ENCODE data around the gene ADAMTS13.

The ADAMTS13 gene

DNA sequence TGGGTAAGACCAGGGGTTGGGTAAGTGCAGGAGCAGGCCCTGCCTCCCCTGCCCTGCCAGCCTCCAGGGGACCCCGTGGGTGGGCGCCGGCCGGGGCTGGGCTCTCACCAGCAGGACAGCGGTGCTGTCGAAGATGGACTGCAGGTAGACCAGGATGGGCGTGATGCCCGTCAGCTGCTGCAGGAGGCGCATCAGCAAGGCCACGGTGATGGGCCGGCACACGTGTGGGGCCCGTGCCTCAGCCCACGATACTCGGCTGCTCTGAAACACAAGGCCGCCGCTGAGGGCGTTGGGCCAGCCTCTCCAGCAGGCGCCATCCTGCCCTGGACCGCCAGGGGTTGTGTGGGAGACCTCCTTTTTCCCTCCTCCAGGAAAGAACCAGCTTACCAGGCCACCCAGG lies 52.7 kb downstream of the ADAMTS13 start:
- no peak for DNase-seq

- no peak for DNase-seq
These were observed 53.3 kb downstream of the ADAMTS13 start for GRCh38 chr9:133475292-133476012.

DNA sequence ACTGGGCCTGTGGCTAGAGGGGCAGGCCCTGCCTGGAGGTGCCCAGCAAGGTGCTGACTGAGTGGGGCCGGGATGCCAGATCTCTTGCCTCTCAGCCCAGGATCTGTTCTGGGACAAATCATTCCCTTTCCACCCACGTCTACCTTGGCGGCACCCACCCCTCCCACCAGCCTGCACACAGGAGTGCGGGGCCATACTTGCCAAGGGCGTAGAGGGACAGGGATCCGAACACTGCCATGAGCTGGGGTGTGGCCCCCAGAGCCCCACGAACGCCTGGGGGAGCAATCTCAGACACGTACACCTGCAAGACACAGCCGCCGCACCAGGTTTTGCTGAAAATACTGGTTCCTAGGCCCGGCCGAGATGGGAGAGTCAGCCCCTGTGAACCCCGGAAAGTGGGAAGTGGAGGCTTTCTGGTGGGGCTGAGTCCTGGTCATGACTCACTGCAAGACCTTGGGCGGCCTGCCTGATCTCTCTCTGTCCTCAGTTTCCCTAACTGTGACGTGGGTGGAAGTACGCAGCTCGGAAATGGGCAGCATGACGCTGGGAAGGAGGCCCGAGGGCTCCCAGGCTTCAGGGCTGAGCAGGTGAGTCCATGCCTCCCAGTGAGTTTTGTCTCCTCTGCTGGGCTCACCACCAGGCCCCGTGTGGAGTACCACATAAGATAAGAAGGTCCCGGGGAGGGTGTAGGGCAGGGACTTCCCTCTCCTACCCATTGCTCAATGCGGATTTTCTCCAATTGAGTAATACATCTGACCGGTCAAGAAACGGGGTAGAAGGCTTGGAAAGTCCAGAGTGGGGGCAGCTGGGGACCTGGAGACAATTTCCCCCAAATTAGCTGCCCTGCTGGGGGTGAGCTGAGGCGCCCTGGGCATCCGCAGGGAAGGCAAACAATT lies 54.1 kb downstream of the ADAMTS13 start:
- no peak for DNase-seq

DNA sequence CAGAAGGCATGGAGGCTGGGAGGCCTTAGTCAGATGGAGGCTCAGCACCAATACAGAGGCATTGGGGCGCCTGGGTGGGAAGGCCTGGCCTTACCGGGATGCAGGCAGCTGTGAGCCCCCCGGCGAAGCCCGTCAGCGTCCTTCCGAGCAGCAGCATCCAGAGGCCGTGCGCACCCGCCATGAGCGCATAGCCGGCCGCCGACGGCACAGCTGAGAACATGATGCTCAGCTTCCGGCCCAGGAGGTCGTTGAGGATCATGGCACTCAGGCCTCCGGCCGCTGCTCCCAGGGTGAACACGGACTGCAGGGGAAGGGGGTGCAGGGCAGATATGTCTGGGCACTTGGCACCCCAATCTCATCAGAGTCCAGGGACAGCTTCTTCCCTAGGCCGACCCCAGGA lies 54.8 kb downstream of the ADAMTS13 start:
- DNase-seq, result no peak

DNA sequence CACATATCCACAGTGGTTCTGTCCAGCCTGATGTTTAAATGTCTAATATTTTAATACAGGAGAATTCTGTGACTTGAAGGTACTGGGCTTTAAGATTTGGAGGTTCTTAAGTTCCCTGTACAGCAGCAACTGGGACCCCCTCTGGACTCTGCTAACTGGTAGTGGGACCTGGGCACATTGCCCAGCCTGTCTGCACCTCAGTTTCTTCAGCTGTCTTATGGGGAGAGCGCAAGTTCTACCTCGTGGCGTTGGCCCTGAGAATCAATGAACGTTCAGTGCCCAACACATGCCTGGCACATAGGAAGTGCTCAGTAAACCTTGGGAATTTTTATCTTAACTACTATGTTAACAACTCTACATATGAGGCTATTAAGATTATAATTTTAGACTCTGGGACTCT lies 55.3 kb downstream of the ADAMTS13 start:
- DNase-seq, result no peak

GRCh38 chr9:133477992-133478850 lies 56.1 kb downstream of the ADAMTS13 start:
- no peak for DNase-seq

GRCh38 chr9:133478851-133479711 lies 56.9 kb downstream of the ADAMTS13 start, which contains the start of gene SLC2A6:
Gene SLC2A6, minus strand, starts transcription at chr9:133479099. Its CDS starts 40 bp downstream, at chr9:133479059.
- peak; percentile 71 to 74 for DNase-seq

DNA sequence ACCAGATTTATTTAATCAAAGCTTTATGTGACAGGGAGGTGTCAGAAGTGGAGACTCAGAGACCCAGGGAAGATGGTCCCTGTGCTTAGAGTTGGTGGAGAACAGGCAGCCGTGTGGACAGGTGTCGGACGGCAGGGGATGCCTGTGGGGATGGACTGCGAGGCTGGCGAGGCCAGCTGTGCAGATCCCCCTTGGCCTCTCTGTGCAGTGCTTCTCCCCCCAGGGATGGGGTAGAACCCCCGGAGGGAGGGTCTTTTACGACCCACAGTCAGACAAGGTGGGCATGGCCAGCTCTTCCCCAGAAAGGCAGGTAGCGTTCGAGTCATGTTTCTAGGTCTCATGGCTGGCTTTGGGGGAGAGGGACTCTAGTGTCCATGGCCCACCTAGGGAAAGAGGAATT lies 61.4 kb downstream of the ADAMTS13 start:
- no peak for DNase-seq

DNA sequence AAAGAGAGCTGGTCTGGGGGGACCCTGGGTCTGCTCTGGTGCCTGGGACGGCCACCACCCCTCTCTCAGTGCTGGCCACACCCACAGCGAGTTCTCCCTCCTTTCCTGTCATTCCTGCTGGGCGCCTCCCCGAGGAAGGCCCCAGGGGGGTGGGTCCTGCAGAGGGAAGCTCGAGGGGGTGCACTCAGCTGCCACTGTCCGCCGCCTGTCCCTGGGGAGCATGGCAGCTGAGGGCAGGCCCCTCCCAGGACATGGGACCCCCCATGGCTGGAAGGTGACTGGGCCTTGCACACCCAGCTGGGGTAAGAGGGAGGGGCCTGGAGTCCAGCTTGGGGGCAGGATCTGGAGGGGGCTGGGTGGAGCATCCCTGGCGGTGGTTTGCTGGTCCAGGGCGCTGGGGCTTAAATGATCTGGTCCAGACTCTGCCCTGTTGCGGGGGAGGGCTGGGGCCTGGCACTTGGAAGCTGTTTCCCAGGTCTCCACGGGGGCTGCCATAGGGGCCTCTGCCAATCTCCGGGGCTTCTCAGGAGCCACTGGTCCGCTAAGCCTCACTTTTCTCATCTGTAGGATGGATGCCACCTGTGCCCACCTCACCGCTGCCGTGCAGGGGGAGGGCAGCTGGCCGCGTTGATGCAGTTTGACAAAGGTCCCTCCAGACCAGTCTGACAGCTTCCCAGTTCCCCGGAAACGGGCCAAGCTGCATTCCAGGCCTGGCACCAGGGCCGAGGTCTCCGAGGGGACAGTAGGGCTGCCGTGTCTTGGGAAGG lies 62.7 kb downstream of the ADAMTS13 start:
- no peak for DNase-seq

DNA sequence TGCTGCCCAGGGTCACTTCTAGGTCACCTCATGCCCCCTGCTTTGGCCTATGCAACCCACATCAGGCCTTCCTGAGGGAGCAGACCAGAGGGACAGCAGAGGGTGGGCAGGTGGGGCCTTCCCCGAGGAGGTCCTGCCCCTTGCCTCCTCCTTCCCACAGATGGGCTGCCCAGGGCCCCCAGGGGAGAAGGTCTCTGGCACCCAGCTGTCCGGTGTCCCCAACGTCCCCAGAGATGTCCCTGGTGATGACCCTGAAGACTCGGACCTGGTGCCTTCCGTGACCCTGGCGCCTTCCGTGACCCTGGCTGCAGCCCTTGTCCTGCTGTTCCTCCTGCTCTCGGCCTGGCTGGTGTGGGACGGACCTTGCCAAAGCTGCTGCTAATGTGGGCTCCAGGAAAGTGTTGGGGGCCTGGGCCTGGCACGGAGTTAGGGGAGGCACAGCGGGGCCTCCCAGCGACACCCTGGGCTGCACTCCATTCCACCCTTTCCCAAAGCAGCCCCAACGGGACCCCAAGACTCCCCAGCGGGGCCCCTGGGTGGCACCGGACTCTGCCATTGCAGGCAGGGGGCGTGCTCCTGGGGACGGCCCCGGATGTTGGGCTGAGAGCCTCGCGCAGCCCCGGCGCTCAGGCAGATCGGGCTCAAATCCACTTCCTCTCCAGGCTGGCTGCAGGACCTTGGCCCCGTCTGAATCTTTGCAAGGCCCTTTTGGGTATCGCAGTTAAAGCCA lies 63.5 kb downstream of the ADAMTS13 start:
- DNase-seq, result no peak

DNA sequence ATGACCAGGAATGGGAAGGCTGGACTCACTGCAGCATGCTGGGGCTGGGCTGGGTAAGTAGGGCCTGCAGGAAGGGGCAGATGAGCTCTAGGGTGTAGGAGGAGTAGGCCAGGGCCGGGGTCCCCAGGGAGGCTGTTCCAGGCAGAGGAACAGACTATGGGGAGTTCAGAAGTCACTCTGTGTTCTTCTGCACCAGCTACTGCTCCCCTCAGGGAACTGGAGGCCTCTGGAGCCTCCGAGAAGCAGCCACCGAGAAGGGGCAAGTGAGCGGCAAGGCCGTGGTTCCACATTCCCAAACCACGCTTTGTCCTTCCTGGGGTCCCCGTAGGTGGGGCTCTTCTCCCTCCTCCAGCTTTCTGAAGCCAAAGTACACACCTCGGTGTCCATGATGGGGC lies 65.2 kb downstream of the ADAMTS13 start:
- no peak for DNase-seq

- no peak for DNase-seq
These were observed 66.6 kb downstream of the ADAMTS13 start for GRCh38 chr9:133488686-133489252.

GRCh38 chr9:133489253-133490190 lies 67.4 kb downstream of the ADAMTS13 start:
- DNase-seq, result no peak

DNA sequence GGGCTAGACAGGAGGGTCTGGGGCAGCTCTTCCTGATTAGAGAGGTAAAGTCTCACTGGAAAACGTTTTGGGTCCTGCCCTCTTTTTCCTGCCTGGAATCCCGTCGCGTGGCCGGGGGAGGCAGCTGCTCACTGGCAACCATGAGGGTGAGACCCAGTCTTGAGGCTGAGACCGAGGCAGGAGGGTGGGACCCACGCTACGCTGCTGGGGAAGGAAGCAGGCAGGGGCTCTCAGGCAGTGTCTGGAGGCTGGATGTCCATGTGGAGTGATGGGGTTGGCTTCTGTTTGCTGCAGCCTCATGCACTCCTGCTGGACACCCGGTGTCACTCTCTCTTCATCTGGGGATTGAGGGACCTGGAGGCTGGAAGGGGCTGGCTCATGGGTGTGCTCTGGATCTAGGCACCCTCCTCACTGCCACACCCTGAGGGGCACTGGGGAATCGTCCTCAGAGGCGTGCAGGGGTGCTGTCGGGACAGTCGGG lies 68.1 kb downstream of the ADAMTS13 start:
- DNase-seq, result no peak

DNA sequence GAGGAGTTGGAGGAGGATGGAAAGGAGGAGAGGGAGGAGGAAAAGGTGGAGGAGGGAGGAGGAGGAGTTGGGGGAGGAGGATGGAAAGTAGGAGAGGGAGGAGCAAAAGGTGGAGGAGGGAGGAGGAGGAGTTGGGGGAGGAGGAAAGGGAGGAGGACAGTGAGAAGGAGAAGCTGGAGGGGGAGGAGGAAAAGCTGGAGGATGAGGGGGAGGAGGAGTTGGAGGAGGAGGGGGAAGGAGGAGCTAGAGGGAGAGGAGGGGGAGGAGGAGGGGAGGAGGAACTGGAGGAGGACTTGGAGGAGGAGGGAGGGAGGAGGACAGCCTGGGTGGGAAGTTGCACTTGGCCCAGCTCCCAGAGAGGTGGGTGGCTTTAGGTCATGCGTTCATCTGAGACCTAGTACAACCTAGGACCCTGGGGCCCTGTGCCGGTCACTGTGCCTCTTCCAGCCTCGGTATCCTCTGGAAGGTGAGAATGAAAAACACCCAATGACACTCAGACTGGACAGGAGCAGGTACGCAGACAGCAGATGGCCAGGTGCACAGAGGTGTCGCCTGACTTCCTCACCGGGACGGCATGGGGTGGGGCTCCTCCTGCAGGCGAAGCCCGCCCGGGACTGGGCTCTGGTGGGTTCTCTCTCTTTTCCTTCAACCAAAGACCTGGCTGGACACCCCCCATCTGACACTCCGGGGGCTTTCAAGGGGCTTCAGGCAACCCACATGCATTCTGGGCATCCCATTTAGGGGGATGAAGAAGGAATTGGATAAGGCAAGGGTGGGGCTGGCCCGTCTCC lies 68.9 kb downstream of the ADAMTS13 start:
- no peak for DNase-seq

- DNase-seq, result no peak
These were observed 69.4 kb downstream of the ADAMTS13 start for GRCh38 chr9:133491656-133491925.

DNA sequence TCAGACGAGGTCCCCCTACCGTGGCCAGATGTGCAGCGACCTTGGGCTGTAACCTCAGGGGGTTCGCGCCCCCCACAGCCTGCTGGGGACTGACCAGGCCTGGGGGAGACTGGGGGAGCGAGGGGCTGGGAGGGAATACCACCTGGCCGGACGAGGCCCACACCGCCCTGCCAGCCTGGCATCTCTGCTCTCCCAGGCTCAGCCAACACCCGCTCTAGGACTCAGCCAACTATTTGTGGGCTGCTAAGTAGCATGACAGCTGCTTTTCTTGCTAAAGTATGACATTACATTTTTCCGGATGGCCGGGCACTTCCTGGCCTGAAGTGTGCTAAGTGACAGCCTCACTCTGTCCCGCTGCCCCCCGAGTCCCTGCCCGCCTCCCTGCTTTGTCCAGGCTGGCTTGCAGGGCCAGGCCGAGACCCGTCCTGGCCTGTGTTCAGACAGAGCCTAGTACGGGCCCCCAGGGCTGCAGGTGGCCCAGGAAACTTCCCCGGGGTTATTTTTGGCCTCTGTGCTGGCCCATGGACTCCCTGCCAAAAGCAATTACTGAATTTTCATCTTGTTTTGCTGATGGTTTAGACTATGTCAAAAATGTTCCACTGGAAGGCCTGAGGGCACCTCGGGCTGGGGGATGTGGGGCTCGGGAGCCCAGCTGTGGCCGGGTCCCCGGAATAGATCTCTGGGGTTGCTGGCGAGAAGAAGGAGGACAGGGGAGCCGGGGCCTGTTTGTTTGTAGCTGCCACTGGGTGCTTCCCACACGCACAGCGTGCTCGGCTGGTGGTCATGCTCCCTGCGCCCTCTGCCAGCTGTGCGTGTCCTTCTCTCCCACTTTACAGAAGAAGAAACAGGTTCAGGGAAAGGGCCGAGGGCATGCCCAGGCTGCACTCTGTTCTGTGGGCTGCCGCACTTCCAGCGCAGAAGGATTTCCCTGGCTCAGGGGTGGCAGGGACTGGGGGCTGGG lies 70.2 kb downstream of the ADAMTS13 start:
- DNase-seq, result no peak
